Measurements from ENCODE around the gene DYDC2.

DNA sequence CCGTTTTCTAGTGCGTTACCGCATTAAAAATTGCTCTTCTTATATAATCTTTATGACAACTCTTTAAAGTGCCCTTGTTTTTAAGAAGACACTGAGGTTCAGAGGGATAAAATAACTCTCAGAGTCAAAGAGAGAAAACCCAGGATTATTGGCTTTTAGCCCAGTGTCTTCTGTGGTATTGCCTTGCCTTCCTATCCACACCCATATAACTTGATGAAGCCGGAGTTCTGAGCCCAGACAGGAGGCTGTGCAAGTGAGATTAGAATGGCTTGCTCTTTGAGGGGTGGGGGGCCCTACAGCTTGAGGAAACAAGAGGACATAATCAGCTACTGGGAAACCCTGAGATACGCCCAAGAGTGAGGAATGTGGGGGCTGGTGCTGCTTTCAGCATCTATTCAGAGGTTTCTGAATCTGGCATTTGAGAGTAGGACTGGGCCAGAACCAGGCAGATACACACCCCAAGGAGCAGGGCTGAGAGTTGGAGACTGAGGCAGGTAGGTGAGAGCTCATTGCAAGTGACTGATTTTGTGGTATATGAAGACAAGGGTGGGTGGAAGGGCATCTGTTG is 54.1 kb downstream of the DYDC2 start:
- TF ChIP-seq POLR2A (IDR thresholded peaks at IDR 0.05; ENCODE audit: low read depth, low read length), result no peak
- no peak for TF ChIP-seq POLR2AphosphoS5 (IDR thresholded peaks at IDR 0.05; ENCODE audit: low read depth, low read length)

All from GM12892 (cell line).